ENCODE measurements around the gene PIR. TPM values are rescaled to one million over a fixed set of nuclear protein-coding genes. Genes with fewer than 3 reads are reported as not detected.

The PIR gene
- total RNA-seq, 1 donor from 2014 or later, result 23.6 TPM

GRCh38 chrX:15465347-15465746, 27.8 kb downstream of the PIR start:
- TF ChIP-seq CTCF (conservative IDR thresholded peaks at IDR 0.05), result no peak
- no peak for DNase-seq (ENCODE audit: extremely low spot score, unreplicated experiment)
- Mint-ChIP-seq H3K4me3 (peak overlapping the region; percentile 1), H3K9me3 (no peaks in the 10 kb centered on the region), H3K4me1 (ENCODE audit: unreplicated experiment) (peaks cover 23% of the 10 kb centered on the region), H3K36me3 (peaks cover 3% of the 10 kb centered on the region), H3K27ac (no peak overlapping the region), H3K27me3 (no peaks in the 10 kb centered on the region)

GRCh38 chrX:15464704-15465103, 28.4 kb downstream of the PIR start:
- Mint-ChIP-seq H3K9me3 (no peaks in the 10 kb centered on the region), H3K36me3 (peaks cover 7% of the 10 kb centered on the region), H3K27me3 (no peaks in the 10 kb centered on the region), H3K4me1 (ENCODE audit: unreplicated experiment) (peaks cover 23% of the 10 kb centered on the region), H3K27ac (no peak overlapping the region), H3K4me3 (no peak overlapping the region)
- DNase-seq (ENCODE audit: extremely low spot score, unreplicated experiment), result no peak
- TF ChIP-seq CTCF (conservative IDR thresholded peaks at IDR 0.05), result no peak

DNA sequence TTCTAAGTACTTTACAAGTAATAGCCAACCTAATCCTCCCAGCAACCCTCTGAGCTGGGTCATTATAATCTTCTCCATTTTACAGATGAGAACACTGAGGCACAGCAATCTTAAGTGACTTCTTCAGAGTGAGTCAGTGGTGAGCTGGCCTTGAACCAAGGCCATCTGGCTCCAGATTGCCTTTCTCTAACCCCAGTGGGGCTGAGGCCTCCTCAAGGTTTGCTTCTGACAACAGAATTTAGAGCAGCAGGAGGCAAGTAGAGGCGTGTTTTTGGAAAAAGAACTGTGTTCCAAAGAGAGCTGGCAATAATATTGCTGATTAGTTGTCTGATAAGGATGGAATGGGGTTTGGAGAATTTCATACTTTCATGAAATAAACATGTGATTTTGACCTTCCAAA, 41.2 kb downstream of the PIR start:
- no peak for DNase-seq (ENCODE audit: extremely low spot score, unreplicated experiment)
- no peaks in the 10 kb centered on the region for H3K9me3 Mint-ChIP-seq
- no peak overlapping the region for H3K27ac Mint-ChIP-seq
- H3K27me3 Mint-ChIP-seq, result no peaks in the 10 kb centered on the region
- H3K4me3 Mint-ChIP-seq, result no peak overlapping the region
- no peak for TF ChIP-seq CTCF (conservative IDR thresholded peaks at IDR 0.05)
- peaks cover 19% of the 10 kb centered on the region for H3K4me1 Mint-ChIP-seq (ENCODE audit: unreplicated experiment)
- H3K36me3 Mint-ChIP-seq, result peaks cover 7% of the 10 kb centered on the region

DNA sequence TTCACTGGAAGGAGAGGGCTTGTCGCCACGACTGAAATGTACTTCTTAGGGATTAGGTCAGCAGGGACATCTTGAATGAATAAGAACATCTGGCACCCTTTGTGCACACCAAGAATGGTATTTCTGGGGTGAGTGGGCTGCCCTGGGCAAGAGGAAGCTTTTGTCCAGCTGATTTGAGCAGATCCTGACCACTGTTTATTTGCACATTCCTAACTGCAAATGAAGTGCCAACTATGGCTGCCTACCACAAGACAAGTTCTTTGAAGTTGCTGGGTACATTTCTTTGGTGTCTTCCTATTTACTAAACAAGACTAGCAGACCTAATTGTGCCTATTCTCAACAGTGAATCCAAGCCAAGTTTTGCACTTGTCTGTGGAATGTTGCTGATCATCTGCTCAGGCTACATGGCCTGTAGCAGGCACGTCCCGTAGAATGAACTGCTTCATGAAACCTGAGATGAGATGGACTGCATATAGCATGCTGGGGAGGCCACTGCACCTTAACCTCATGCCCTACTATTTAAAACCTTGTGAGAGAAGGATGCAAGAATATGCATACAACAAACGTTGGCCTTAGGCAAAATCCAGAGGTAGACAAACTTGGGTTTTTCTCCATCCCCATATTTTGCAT, 45.0 kb downstream of the PIR start:
- no peak overlapping the region for H3K4me3 Mint-ChIP-seq
- no peak for TF ChIP-seq CTCF (conservative IDR thresholded peaks at IDR 0.05)
- peaks cover 19% of the 10 kb centered on the region for H3K4me1 Mint-ChIP-seq (ENCODE audit: unreplicated experiment)
- no peak overlapping the region for H3K27ac Mint-ChIP-seq
- peaks cover 12% of the 10 kb centered on the region for H3K36me3 Mint-ChIP-seq
- no peak for DNase-seq (ENCODE audit: extremely low spot score, unreplicated experiment)
- H3K27me3 Mint-ChIP-seq, result no peaks in the 10 kb centered on the region
- peaks cover 5% of the 10 kb centered on the region for H3K9me3 Mint-ChIP-seq

- H3K4me3 Mint-ChIP-seq, result no peak overlapping the region
- no peak for DNase-seq (ENCODE audit: extremely low spot score, unreplicated experiment)
- no peak overlapping the region for H3K27ac Mint-ChIP-seq
- H3K27me3 Mint-ChIP-seq, result no peaks in the 10 kb centered on the region
- no peaks in the 10 kb centered on the region for H3K4me1 Mint-ChIP-seq (ENCODE audit: unreplicated experiment)
- no peak for TF ChIP-seq CTCF (conservative IDR thresholded peaks at IDR 0.05)
- peaks cover 8% of the 10 kb centered on the region for H3K36me3 Mint-ChIP-seq
- peaks cover 2% of the 10 kb centered on the region for H3K9me3 Mint-ChIP-seq
These were observed 51.7 kb downstream of the PIR start for GRCh38 chrX:15441464-15441863.

- Mint-ChIP-seq H3K27me3 (no peaks in the 10 kb centered on the region), H3K4me3 (no peak overlapping the region), H3K4me1 (ENCODE audit: unreplicated experiment) (no peaks in the 10 kb centered on the region), H3K9me3 (no peaks in the 10 kb centered on the region), H3K36me3 (peaks cover 3% of the 10 kb centered on the region), H3K27ac (no peak overlapping the region)
- no peak for TF ChIP-seq CTCF (conservative IDR thresholded peaks at IDR 0.05)
- no peak for DNase-seq (ENCODE audit: extremely low spot score, unreplicated experiment)
These were observed 54.8 kb downstream of the PIR start for GRCh38 chrX:15438332-15438731.
